Measurements from ENCODE around the gene CUTC. TPM values are rescaled to one million over a fixed set of nuclear protein-coding genes. Genes with fewer than 3 reads are reported as not detected.

The CUTC gene
- total RNA-seq (ENCODE audit: unreplicated experiment): 13.7 TPM
- long read RNA-seq, transcript CUTC-202 (9 exons, 1,346 nt): major isoform, 5 of 8 reads
- long read RNA-seq, partial matches to known transcripts: 0 of 8 reads
- long read RNA-seq, other reads (novel, unspliced or antisense): 1 of 8 reads

GRCh38 chr10:99732033-99732842, at the start of gene CUTC, which contains the start of gene COX15:
Gene CUTC, plus strand, starts transcription at chr10:99732234. Its CDS starts 115 bp downstream, at chr10:99732349.
Gene COX15, minus strand, starts transcription at chr10:99732127. Its CDS starts 78 bp downstream, at chr10:99732049.
- TF ChIP-seq CTCF (IDR thresholded peaks at IDR 0.05; ENCODE audit: unreplicated experiment): peak; percentile 39
- peaks cover 15% of the 10 kb centered on the region for H3K36me3 Mint-ChIP-seq (ENCODE audit: low read depth, unreplicated experiment)
- peak within 1 kb of the TSS; percentile 97 for H3K4me3 Mint-ChIP-seq (ENCODE audit: unreplicated experiment)
- no peaks in the 10 kb centered on the region for H3K9me3 Mint-ChIP-seq (ENCODE audit: unreplicated experiment)
- H3K4me1 Mint-ChIP-seq (ENCODE audit: unreplicated experiment): peaks cover 9% of the 10 kb centered on the region
- peak within 1 kb of the TSS; percentile 94 for H3K27ac Mint-ChIP-seq (ENCODE audit: unreplicated experiment)
- H3K27me3 Mint-ChIP-seq (ENCODE audit: unreplicated experiment): peaks cover 5% of the 10 kb centered on the region
- peak; percentile 95 for DNase-seq (ENCODE audit: low spot score)

- H3K4me1 Mint-ChIP-seq (ENCODE audit: unreplicated experiment): peaks cover 14% of the 10 kb centered on the region
- no peak overlapping the region for H3K4me3 Mint-ChIP-seq (ENCODE audit: unreplicated experiment)
- no peaks in the 10 kb centered on the region for H3K27me3 Mint-ChIP-seq (ENCODE audit: unreplicated experiment)
- no peaks in the 10 kb centered on the region for H3K9me3 Mint-ChIP-seq (ENCODE audit: unreplicated experiment)
- no peak overlapping the region for H3K27ac Mint-ChIP-seq (ENCODE audit: unreplicated experiment)
- no peak for DNase-seq (ENCODE audit: low spot score)
- no peaks in the 10 kb centered on the region for H3K36me3 Mint-ChIP-seq (ENCODE audit: low read depth, unreplicated experiment)
- TF ChIP-seq CTCF (IDR thresholded peaks at IDR 0.05; ENCODE audit: unreplicated experiment): peak; percentile 39
Measured at GRCh38 chr10:99682752-99683151, 49.3 kb upstream of the CUTC start.

- Mint-ChIP-seq H3K27ac (ENCODE audit: unreplicated experiment) (peak overlapping the region; percentile 92), H3K4me1 (ENCODE audit: unreplicated experiment) (peaks cover 8% of the 10 kb centered on the region), H3K36me3 (ENCODE audit: low read depth, unreplicated experiment) (no peaks in the 10 kb centered on the region), H3K9me3 (ENCODE audit: unreplicated experiment) (no peaks in the 10 kb centered on the region), H3K27me3 (ENCODE audit: unreplicated experiment) (no peaks in the 10 kb centered on the region), H3K4me3 (ENCODE audit: unreplicated experiment) (no peak overlapping the region)
- DNase-seq (ENCODE audit: low spot score): no peak
- TF ChIP-seq CTCF (IDR thresholded peaks at IDR 0.05; ENCODE audit: unreplicated experiment): no peak
Measured at GRCh38 chr10:99685597-99685967, 46.5 kb upstream of the CUTC start.

GRCh38 chr10:99689461-99689860, 42.6 kb upstream of the CUTC start:
- peaks cover 8% of the 10 kb centered on the region for H3K4me1 Mint-ChIP-seq (ENCODE audit: unreplicated experiment)
- no peak overlapping the region for H3K4me3 Mint-ChIP-seq (ENCODE audit: unreplicated experiment)
- H3K9me3 Mint-ChIP-seq (ENCODE audit: unreplicated experiment): no peaks in the 10 kb centered on the region
- no peaks in the 10 kb centered on the region for H3K27me3 Mint-ChIP-seq (ENCODE audit: unreplicated experiment)
- DNase-seq (ENCODE audit: low spot score): no peak
- H3K36me3 Mint-ChIP-seq (ENCODE audit: low read depth, unreplicated experiment): peaks cover 13% of the 10 kb centered on the region
- H3K27ac Mint-ChIP-seq (ENCODE audit: unreplicated experiment): no peak overlapping the region
- no peak for TF ChIP-seq CTCF (IDR thresholded peaks at IDR 0.05; ENCODE audit: unreplicated experiment)

Measured in endothelial cell (in vitro differentiated cells).